ENCODE data around the gene PLCL2.

The PLCL2 gene

DNA sequence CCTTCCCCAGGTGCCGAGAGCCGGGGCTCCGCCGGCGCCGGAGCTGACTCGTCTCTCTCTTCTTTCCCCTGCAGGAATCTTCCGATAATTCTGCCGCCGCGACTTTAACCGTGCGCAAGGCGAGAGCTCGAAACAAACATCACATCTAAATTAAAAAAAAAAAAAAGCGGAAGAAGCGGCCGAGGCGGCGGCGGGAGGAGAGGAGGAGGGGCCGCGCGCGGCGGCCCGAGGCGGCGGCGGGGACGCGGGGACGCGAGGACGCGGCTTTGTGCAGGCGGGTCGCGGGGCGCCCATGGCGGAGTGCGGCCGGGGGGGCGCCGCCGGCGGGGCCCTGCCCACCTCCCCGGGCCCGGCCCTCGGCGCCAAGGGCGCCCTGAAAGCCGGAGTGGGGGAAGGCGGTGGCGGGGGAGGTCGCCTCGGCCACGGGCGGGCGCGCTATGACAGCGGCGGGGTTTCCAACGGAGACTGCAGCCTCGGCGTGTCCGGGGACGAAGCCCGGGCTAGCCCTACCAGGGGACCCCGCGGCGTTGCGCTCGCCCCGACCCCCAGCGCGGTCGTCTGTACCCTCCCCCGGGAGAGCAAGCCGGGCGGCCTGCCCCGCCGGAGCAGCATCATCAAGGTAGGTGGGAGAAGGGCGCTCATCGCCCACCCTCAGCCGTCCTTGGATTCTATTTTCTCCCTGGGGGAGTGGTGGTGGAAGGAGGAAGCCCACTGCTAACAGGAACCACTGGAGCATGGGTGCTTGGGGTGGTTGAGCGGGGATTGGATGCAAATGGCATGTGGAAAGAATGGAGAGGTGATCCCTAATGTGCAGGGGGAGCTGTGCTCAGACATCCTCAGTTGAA is at the start of gene PLCL2:
PLCL2 (plus strand) TSS at position 208 of the 845 bp plus-strand sequence; CDS start at position 293, 85 bp downstream.
- in situ Hi-C loops (cut with MboI; ENCODE audit: low sequenced_read_pairs): no loop called here

DNA sequence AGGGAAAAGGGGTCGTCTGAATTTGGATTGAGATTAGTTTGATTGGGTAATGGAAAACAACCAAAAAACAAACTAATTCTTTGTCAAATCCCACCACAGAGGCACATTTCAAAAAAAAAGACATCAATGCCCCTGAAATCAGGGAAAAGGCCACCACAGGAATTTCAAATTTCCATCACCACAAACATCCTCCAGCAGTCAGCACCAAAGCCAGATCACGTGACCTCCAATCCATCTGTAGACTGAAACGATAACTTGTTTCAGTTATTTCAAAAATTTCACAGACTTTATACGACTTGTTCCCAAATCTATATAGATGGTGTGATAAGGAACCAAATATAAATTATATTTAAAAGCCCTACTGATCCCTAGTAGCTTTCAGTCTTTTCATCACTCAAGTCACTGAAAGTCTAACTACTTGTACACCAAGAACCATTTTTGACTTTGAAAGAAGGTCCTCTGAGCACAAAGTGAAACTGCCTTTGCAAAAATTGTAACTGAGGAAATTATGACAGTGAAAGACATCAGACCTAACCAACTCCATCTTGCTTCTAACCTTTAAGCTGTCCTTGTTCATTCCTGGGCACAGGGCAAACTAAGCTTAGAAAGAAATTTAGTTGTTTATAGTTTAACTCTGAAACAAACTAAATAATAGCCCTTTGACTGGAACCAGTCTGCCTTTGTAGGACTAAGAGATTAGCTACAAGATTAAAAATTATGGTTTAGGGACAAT is 48.1 kb upstream of the PLCL2 start:
- in situ Hi-C loops (cut with MboI; ENCODE audit: low sequenced_read_pairs): loop anchor here (25.0 kb wide), 1 partner anchor 576 kb away; no protein-coding TSS in a partner anchor

DNA sequence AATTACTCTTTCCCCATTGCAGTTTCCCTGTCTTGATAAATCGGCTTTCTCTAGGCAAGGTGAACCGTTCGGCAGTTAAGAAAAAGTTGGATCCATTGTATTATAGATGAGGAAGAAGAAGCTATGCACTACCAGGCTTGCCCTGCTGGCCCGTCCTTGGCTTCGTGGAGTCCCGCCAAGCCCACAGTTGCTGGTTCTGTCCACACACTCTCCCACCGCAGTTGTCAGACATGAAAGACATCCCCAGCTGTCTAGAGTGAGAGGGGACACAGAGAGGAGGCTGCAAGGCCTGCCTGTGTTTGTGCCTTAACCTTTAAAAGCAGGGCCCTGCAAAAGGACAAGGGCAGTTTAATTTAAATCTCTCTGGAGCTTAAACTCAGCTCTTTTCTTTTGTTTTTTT is 47.2 kb upstream of the PLCL2 start:
- in situ Hi-C loops (cut with MboI; ENCODE audit: low sequenced_read_pairs): loop anchor here (25.0 kb wide), 1 partner anchor 575 kb away; no protein-coding TSS in a partner anchor

DNA sequence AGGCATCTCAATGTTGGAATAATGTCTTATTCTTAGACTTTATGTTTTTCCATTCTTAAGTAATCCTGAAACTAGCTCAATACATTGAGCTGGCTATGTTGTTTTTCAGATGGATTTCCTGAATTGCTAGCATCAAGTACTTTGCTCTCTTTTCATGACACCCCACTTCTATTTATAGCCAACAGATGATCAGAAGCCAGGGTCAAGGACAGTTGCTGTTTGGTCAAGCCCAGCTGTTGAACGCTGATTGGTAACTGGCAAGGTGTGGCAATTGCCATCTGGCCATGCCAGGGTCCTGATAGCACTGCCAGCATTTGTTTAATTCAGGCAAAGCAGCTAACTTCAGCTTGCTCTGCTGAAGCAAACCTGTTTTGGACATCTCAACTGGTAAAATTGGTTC is 46.2 kb upstream of the PLCL2 start:
- in situ Hi-C loops (cut with MboI; ENCODE audit: low sequenced_read_pairs): loop anchor here (25.0 kb wide), 1 partner anchor 574 kb away; no protein-coding TSS in a partner anchor

DNA sequence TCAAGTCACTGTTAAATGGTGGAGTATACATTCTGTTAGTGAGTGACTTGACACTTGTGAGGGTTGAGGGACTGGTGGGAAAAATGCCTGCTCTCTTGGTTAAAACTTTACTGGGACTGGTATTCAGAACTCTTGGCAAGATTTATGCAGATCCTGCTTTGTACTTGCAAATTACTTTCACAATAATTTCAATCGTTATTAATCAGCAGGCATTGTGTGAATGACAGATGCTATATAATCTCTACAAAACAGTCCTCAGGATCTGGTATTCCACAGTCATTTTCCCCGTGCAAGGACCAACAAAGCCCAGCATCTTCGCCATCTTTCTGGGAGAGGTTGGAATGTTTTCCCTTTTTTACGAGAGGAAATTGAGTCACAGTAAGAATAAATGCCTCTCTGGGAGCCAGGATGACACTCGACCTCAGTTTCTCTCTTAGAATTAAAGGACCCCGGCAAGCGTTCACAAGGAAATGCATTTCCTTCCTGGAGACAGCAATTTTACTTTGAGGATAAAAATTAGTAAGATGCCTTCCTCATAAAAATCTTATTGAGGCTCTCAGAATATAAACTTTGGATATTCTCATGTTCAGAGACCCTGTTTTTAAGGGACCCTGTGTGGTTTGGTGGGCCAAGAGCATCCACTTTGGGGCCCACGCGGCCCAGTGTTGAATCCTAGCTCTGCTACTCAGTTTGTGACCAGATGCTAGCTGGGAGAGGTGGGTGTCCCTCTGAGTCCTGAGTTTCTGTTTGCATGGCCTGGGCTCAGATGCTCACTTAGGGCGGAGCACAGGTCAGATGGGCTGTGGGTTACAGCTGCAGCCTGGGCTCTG is 45.3 kb upstream of the PLCL2 start:
- in situ Hi-C loops (cut with MboI; ENCODE audit: low sequenced_read_pairs): loop anchor here (25.0 kb wide), 1 partner anchor 573 kb away; no protein-coding TSS in a partner anchor

DNA sequence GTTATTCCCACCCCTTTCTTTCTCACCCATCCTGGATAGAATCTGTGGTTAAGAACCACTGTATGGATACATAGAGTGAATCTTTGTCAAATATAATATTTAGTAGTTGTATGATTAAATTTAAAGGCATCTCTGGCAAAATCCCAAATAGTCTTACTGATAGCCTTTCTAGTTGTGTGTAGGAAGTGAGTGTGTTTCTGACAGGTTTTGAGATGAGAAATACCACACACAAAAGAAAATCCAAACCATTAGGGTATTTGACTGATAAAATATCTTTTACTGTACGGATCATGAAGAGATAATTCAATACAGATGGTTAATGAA is 44.7 kb upstream of the PLCL2 start:
- in situ Hi-C loops (cut with MboI; ENCODE audit: low sequenced_read_pairs): loop anchor here (25.0 kb wide), 1 partner anchor 572 kb away; no protein-coding TSS in a partner anchor

DNA sequence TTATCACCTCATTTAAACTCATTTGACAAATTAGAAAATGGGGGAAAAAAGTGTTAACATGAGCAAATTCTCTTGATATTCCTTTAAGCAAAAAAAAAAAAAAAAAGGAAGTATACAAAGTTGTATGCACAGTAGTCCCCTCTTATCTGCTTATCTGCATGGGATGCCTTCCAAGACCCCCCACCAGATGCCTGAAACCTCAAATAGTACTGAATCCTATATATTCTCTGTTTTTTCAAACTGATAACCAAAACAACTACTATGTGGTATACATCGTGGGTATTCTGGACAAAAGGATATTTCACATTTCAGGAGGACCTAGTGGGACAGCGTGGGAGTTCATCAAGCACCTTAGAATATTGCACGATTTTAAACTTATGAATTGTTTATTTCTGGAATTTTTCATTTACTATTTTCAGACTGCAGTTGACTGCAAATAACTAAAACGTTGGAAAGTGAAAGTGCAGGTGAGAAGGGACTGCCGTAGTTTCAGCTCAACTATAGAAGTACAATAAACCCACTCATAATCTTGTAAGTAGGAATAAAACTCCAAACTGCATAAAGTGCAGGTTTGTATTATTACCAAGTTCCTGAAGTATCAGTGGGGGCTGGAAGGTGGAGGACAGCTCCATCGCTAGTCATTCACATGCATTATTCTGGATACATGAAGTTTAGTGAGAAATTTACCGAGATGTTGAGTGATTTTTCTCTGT is 43.6 kb upstream of the PLCL2 start:
- in situ Hi-C loops (cut with MboI; ENCODE audit: low sequenced_read_pairs): loop anchor here (25.0 kb wide), 1 partner anchor 571 kb away; no protein-coding TSS in a partner anchor

DNA sequence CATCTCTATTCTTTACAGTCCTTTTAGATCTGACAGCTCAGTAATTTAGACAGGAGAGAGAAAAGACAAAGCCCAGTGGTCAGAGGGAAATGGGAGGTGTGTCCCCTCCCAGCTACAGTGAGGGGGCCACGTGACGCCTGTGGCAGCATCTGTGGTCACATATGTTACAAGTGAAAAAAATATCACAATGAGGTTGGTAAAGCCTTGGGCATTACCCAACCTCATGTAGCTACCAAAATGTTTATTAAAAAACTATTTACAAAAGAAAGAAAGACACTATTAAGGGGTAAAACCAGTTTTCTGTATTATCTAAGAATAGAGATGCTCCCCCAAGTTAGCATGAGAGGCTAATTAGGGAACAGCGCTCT is 42.9 kb upstream of the PLCL2 start:
- in situ Hi-C loops (cut with MboI; ENCODE audit: low sequenced_read_pairs): loop anchor here (25.0 kb wide), 1 partner anchor 570 kb away; no protein-coding TSS in a partner anchor

DNA sequence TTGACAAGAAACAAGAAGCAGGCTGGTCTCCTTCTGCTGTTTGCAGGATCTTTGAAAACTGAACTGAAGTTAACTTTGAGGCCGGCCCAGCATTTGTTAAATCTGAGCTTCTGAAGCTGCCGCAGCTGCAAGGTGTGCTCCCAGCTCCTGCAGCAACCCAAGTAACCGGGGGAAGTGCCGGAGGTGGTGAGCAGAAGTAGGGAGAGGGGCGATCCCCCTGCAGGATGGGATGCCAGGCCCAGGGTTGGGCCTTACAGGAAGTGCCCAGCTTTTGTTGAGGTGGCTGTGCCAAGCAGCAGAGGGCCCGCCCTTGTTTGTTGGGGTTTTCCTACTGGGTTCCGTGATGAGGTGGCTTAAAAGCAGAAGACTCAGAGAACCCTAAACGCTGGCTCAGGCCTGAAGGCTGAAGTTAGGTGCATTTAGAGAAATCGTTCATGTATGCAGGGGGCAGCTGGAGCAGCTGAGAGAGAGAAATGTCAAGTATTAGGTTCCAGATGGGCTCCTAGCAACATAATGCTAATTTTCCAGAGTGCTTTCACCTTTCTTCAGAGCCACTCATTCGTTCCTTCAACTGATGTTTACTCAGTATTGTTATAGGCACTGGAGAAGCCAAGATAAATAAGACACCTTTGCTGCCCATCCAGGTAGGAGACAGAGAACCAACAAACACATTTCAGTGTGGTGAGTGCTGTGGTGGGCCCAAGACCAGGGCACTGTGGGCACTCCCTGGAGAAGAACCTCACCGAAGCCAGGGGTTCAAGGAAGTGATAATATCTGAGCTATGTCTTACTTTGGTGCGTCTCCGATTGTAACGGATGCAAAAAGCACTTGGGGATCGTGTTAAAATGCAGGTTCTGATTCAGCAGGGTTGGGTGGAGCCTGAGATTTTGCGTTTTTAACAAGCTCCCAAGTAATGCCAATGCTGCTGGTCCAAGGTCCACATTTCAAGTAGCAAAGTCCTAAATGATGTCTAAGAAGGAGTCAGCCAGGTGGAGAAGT is 42.2 kb upstream of the PLCL2 start:
- in situ Hi-C loops (cut with MboI; ENCODE audit: low sequenced_read_pairs): loop anchor here (25.0 kb wide), 1 partner anchor 570 kb away; no protein-coding TSS in a partner anchor

DNA sequence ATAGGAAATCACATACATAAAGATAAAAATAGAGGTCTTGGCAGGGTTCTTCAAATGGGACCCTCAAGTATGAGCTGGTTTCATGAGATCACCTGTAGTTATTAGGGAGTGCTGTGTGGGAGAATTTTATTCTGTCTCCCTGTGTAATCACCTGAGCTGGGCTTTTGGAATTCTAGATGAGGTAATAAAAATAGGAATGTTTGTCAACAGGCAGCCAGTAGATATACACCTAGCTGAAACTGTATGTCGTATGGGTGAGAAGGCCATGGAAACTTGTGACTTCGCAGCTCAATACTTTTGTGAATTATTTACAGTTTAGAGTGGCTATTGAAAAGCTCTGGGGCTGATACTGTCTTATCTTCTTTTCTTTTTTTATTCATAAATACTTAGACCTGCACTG is 40.5 kb upstream of the PLCL2 start:
- in situ Hi-C loops (cut with MboI; ENCODE audit: low sequenced_read_pairs): loop anchor here (25.0 kb wide), 1 partner anchor 568 kb away; no protein-coding TSS in a partner anchor

DNA sequence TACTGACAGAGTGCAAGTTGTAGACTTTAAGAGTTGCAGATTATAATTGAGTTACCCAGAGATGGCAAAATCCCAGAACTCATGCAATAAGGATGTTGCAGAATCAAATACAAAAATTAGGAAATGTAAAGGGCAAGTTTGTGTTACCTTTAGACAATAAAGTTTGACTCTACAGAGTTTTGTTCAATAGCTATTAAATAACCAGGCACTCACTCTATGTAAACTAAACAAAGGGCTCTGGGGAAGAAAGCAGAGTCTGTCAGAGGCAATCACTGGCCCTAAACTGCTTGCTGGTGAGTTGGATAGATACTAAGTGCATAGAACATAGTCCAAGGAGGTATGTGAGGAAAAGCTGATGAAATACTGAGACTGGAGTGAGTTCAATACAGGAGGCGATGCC is 40.0 kb upstream of the PLCL2 start:
- in situ Hi-C loops (cut with MboI; ENCODE audit: low sequenced_read_pairs): loop anchor here (25.0 kb wide), 1 partner anchor 568 kb away; no protein-coding TSS in a partner anchor

DNA sequence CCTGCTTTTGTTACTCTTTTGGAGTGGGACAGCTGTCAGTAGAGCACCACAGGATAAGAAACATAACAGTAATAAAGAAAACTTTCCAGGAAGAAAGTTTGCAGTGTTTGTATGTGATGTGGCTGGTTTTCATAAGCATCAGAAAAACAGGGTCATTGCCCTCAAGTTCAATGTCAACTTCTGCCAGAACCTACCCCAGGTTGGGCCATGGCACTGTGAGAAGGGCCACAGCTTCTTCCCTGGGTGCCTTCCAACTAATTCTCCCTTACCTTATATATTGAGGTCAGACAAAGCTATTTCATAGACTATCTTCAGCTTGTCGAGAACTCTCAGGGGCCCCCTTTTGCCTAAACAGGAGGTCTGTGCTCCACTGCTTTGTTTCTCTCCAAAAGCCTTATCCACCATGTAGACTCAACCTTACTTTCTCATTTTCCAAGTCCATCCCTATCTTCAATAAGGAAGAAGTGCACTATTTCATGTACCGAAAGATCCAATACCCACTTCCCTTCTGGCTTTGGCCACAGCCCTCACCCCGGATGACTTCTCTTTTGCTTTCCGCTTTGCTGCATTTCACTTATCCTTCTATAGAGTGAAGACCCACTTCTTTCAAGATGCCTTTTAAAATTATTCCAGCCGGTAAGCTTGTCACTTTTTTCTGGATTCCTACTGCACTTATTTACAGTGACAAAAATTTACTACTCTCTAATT is 38.2 kb upstream of the PLCL2 start:
- in situ Hi-C loops (cut with MboI; ENCODE audit: low sequenced_read_pairs): loop anchor here (25.0 kb wide), 1 partner anchor 566 kb away; no protein-coding TSS in a partner anchor

DNA sequence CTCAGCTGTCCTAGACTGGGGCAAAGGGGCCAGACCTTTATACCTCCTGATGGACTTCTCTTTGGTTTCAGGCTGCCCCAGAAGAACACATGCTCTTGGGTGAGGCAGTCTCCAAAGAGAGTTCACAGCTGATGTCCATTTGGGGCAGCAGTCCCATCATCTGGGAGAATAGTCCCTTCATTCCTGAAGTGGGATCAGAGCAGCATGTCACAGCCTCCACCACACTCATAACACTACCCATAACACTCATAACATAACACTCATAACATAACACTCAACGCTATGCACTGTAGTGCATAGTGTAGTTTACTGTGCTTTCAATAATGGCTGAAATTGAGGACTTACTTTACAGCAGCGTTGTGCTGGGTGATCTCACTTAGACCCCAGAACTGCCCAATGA is 36.7 kb upstream of the PLCL2 start:
- in situ Hi-C loops (cut with MboI; ENCODE audit: low sequenced_read_pairs): loop anchor here (25.0 kb wide), 1 partner anchor 564 kb away; no protein-coding TSS in a partner anchor

DNA sequence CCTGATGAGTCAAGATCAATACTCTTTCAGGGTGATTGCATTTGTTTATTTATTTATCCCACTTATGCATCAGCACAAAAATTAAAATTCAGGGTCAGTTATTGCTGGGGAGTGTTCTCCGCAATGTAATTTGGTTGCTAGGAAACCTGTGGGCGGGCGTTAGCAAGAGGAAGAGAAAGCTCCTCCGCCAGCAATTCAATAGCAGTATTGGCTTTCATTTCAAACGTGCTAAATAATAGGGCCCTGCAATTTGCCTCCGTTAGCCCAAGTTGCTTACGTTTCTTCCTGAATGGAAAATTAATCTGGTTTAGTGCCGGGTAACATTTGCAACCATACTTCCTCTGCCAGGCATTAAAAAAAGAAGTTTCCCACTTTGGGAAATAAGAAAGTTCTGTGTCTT is 35.5 kb upstream of the PLCL2 start:
- in situ Hi-C loops (cut with MboI; ENCODE audit: low sequenced_read_pairs): loop anchor here (25.0 kb wide), 1 partner anchor 563 kb away; no protein-coding TSS in a partner anchor

DNA sequence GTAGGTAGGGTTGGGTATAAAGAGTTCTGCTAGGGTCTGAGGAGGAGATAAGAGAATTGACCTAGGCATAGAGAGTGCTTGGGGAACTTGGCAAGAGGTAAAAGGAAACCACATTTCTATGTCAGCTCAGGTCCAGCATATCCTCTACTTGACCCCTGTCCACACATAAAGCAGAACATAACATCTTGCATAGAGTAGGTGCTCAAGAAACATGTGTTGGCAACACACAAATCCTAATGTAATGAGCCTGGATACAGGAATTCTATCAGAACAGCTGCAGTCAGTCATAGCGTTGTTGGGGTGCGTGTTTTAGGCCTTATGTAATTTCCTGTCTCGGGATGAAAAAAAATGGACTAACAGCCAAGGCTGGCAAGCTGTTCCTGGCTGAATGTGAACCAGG is 35.0 kb upstream of the PLCL2 start:
- in situ Hi-C loops (cut with MboI; ENCODE audit: low sequenced_read_pairs): loop anchor here (25.0 kb wide), 1 partner anchor 563 kb away; no protein-coding TSS in a partner anchor

DNA sequence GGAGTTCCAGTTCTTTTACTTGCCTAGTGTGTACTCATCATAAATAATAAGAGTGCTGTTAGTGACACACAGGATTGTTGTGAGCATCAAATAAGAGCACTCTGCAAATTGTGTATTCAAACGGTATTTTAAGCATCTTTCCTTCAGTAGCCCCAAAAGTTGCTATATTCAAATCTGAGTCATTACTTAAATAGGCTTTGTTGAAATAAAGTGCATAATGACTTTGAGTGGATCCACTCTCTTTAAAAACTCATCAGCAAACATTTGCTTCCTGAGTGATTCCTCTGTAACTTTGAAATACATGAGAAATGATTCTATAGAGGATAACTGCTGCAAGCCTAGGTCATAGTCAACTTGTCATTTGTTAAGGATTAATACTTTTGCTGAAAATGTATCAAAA is 29.3 kb upstream of the PLCL2 start:
- in situ Hi-C loops (cut with MboI; ENCODE audit: low sequenced_read_pairs): no loop called here

DNA sequence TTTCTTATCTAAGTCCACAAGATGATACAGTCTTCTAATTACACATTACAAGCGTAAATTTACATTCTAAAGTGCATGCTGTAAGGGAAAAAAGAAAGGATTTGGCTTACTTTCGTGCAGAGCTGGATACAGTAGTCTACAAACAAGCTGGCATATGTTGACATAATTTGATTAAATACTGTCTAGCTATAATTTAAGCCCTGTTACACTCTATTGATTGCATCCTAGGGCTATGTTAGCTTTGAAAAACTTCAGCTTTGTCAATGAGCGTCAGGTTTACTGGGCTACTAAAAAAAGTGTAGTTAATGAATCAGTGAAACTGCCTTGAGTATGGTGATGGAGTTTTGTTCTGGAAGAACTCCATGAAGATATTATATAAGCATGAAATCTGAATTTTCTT is 24.5 kb upstream of the PLCL2 start:
- in situ Hi-C loops (cut with MboI; ENCODE audit: low sequenced_read_pairs): no loop called here

DNA sequence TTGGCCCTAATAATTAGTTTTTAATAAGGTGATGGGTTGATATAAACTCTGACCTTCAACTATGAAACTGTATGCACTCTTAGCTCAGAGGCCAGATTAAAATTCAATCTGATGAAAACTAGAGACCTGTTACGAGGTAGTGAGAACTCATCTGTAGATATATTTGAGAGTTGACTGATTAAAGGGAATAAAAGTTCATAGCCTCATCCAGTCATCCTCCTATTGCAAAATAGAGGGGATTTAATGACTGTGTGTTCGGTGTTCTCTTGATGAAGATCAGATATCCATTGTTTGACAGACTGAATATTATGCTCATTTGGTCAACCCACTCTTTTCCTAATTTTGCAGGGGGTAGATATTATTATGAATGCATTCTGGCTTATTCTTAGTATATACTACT is 23.3 kb upstream of the PLCL2 start:
- in situ Hi-C loops (cut with MboI; ENCODE audit: low sequenced_read_pairs): no loop called here

All from HL-60/S4 (cell line).